Measurements from ENCODE around the gene FXYD6. TPM values are rescaled to one million over a fixed set of nuclear protein-coding genes. Genes with fewer than 3 reads are reported as not detected.

Gene FXYD6
- total RNA-seq, 2 donors from 2014 or later: 16.8 to 23.9 TPM

DNA sequence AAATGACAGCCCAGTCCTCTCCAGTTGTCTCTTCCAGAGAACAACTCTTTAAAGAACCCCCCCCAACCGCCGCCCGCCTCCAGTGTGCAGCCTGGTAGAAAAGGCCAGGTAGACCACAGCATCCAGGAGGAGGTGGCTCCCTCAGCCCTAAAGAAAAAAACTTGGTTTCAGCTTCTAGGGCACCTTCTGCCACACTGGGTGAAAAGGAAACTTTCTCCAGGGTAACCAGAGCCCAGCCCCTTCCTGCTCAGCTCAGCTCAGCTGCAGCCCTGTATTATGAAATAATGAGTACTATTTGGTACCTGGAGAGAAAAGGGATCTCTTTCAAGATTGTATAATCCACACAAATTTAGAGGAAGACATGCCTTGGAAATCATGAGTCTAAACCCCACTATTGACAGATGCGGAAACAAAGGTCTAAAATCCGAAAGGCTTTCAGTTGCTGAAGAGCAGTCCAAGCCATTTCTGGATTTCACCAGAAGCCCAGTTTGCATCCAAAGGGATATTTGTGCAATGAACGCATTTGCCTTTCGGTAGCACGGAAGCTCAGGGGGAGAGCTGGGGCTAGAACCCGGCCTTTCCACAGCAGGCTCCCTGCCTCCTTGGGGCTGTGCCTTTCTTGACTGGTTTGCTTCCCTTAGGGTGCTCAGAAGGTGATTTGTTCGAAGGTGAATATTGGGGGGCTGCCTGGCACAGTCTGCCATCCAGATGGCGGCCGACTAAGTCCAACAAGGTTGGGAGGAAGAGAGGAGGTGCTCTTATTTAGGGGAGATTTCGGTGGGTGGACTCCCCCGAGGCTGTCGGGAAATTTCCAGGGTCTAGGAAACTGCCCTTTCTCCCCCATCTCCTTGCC, 3.3 kb downstream of the FXYD6 start:
- 74 to 83% methylated on average over 12 to 15 of the region's 15 CpGs for WGBS, 2 donors
- H3K27me3 ChIP-seq: peaks cover 0 to 7% of the 10 kb centered on the region in 2 donors
- ATAC-seq (no peak), DNase-seq (no peak)
- H3K36me3 ChIP-seq (replicated peaks in 1 of 2; ENCODE audit: insufficient read depth in 1 of 2, low read depth in 2 of 2): no peaks in the 10 kb centered on the region
- no peaks in the 10 kb centered on the region for H3K9me3 ChIP-seq
- intact Hi-C loops (cut with DNase I): no loop called here
- no peak overlapping the region for H3K27ac ChIP-seq
- H3K4me1 ChIP-seq: peaks cover 26% of the 10 kb centered on the region
- TF ChIP-seq, protein P1, sequence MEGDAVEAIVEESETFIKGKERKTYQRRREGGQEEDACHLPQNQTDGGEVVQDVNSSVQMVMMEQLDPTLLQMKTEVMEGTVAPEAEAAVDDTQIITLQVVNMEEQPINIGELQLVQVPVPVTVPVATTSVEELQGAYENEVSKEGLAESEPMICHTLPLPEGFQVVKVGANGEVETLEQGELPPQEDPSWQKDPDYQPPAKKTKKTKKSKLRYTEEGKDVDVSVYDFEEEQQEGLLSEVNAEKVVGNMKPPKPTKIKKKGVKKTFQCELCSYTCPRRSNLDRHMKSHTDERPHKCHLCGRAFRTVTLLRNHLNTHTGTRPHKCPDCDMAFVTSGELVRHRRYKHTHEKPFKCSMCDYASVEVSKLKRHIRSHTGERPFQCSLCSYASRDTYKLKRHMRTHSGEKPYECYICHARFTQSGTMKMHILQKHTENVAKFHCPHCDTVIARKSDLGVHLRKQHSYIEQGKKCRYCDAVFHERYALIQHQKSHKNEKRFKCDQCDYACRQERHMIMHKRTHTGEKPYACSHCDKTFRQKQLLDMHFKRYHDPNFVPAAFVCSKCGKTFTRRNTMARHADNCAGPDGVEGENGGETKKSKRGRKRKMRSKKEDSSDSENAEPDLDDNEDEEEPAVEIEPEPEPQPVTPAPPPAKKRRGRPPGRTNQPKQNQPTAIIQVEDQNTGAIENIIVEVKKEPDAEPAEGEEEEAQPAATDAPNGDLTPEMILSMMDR (IDR thresholded peaks at IDR 0.05): no peak
- TF ChIP-seq POLR2A (IDR thresholded peaks at IDR 0.05): no peak
- H3K4me3 ChIP-seq: no peak overlapping the region

DNA sequence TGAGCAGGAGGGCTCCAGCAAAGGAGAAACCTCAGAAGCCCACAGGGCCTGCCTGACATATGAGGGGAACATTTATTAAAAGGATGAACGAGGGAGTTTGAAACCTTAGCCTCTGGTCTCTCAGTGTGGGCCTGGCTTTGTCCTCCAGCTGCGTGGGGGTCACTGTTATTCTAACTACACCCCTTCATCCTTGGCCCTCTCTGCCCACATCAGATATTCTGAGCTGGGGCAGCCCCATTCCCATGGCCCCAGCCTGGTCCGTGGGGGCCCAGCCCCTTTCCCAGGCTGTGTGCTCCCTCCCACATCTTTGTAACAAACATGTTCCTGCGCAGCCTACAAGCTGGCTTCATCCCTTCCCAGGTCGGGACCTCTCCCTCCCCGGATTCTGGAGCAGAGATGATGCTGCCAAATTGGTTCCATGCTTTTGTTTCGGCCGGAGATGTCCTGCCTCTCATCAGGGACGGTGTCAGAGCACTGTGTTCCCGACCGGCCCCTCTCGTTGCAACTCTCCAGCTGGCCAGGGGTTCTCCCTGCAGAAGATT, 4.0 kb downstream of the FXYD6 start:
- Histone ChIP-seq H3K27me3 (peaks cover 0 to 7% of the 10 kb centered on the region in 2 donors), H3K36me3 (replicated peaks in 1 of 2; ENCODE audit: insufficient read depth in 1 of 2, low read depth in 2 of 2) (no peaks in the 10 kb centered on the region), H3K4me3 (no peak overlapping the region), H3K4me1 (peaks cover 26% of the 10 kb centered on the region), H3K27ac (no peak overlapping the region), H3K9me3 (no peaks in the 10 kb centered on the region)
- ATAC-seq (no peak), DNase-seq (no peak)
- TF ChIP-seq POLR2A (IDR thresholded peaks at IDR 0.05): no peak
- TF ChIP-seq, protein P1 (IDR thresholded peaks at IDR 0.05): no peak
- WGBS, 2 donors: 59 to 60% methylated on average over 12 of the region's 12 CpGs
- intact Hi-C loops (cut with DNase I): no loop called here

DNA sequence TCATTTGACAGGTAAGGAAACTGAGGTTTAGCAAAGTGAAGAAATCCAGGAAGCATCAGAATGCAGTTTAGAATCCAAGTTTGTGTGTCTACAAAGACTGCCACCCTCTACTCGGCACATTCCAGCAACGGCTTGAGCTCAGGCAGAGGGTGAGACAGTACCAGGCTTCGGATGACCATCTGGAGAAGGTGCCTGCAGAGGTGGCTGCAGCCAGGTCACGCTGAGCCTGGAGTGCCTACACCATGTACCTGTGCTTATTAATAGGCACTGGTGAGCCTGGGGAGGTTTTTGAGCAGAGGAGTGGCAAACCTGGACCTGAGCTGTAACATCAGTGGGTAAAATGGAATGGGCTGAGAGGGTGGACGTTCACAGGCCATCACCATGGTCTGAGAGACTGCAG, 4.7 kb downstream of the FXYD6 start:
- intact Hi-C loops (cut with DNase I): no loop called here
- Histone ChIP-seq H3K9me3 (no peaks in the 10 kb centered on the region), H3K27ac (no peak overlapping the region), H3K27me3 (peaks cover 0 to 7% of the 10 kb centered on the region in 2 donors), H3K36me3 (replicated peaks in 1 of 2; ENCODE audit: insufficient read depth in 1 of 2, low read depth in 2 of 2) (no peaks in the 10 kb centered on the region), H3K4me1 (peaks cover 23% of the 10 kb centered on the region), H3K4me3 (no peak overlapping the region)
- no peak for DNase-seq
- WGBS, 2 donors: 61% methylated on average over 5 of the region's 5 CpGs
- TF ChIP-seq, protein P1 (IDR thresholded peaks at IDR 0.05): no peak
- no peak for TF ChIP-seq POLR2A (IDR thresholded peaks at IDR 0.05)
- ATAC-seq: no peak

DNA sequence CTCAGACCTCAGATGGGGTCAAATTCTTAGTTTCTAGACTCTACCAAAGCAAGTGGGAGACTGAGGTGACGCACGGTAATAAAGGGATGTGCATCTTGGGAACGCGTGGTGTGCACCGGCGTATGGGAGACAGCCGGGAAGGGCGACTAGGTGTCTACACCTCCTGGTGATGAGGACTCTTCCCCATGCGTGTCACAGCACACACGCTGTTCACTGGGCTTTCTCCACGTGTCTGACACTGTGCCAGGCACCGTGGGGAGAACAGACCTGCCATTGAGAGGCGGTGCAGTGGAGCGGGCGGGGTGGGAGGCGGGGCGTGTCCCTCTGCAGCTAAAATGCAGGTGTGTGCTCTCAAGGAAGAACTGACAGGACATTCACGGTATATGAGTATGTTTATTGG, 5.3 kb downstream of the FXYD6 start:
- 75% methylated on average over 18 of the region's 18 CpGs for WGBS, 2 donors
- no peak overlapping the region for H3K27ac ChIP-seq
- no peak for TF ChIP-seq POLR2A (IDR thresholded peaks at IDR 0.05)
- TF ChIP-seq, protein P1 (IDR thresholded peaks at IDR 0.05): no peak
- no peaks in the 10 kb centered on the region for H3K36me3 ChIP-seq (replicated peaks in 1 of 2; ENCODE audit: insufficient read depth in 1 of 2, low read depth in 2 of 2)
- no peaks in the 10 kb centered on the region for H3K9me3 ChIP-seq
- no peak overlapping the region for H3K4me3 ChIP-seq
- intact Hi-C loops (cut with DNase I): no loop called here
- DNase-seq (no peak), ATAC-seq (no peak)
- peaks cover 0 to 7% of the 10 kb centered on the region in 2 donors for H3K27me3 ChIP-seq
- peaks cover 16% of the 10 kb centered on the region for H3K4me1 ChIP-seq
